NCI-H526 treated with DMSO at 0.1 percent for 48 hours (cell line): ENCODE data around the gene ZFYVE26.
"Not testable (repeated sequence)": the region's sequence is repeated elsewhere in the genome, so short reads cannot be mapped to it uniquely, and the experiment has no call there.

ENCODE experiments used
- DNase-seq: peaks from one replicate; lab custom pipeline; 2025; lab: John Stamatoyannopoulos, UW

ZFYVE26 gene

DNA sequence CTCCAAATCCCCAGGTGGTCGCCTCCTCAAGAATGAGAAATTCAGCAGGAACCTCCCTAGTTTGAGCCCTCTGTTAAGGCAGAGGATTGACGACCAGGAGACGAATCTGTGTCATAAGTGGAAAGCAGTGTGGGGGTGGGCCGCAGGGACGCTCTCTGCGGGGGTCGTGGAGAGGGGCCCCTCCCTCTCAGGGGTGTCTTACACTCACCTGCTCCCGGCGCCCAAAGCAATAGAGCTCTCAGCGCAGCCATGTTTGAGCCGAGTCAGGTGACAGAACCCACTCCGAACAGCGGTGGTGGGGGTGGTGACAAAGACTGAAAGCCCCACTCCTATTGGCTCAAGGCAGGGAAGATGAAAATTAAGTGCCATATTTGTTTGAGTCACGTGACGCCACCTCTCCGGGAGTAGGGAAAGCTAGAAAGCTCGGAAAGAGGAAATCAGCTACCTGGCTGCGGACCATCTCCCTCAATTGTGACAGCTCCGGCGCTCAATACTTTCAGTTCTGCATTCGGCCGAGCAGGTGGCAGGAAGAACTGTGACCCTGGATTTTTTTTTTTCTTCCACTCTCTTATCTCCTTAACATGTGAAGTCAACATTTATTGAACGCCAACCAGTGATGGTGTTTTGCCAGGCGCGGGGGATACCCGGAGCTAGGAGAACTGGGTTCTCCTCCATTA lies at the start of gene ZFYVE26:
Gene ZFYVE26 (minus strand): TSS at position 265 of the 677 bp plus-strand sequence. CDS start 627 bp downstream, outside the sequence.
- DNase-seq: peak; percentile 96

DNA sequence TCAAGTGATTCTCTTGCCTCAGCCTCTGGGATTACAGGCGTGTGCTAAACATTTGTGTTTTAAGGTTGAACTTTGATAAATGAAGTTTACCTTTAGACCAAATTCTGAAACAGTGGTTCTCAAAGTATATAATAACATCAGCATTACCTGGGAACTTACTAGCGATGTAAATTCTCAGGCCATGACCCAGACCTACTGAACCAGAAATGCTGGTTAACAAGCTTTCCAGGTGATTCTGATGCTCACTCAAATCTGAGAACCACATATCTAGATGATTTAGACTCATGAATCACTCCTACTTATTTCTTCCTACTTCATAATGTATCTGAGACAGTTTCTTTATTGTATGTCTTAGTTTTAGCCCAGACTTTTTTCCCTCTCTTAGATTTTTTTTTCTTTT lies 46.8 kb upstream of the ZFYVE26 start:
- DNase-seq: no peak

DNA sequence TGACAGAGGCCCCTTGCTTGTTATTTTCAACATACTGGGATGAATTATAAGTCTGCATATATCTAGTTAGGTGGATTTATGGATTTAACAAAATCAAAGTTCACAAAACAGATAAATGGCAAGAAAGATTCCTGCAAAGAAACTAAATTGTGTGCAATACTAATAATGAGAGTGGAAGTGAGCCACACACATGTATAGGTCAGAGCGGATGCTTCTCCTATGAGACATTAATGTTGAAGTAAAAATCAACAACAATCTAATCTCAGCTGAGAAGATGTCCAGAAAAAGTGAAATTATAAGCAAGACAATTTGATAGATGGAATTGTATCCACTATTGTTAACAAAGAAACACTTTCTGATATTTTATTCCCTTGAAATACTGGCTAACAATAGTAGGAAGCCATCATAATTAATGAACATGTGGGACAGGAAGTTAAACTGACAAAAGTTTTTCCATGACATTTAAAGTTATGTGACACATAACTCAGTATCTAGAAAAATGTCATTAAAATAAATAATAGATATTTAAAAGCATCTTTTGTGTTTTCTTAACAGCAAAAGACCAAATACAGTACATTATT lies 42.9 kb upstream of the ZFYVE26 start:
- DNase-seq: no peak

DNA sequence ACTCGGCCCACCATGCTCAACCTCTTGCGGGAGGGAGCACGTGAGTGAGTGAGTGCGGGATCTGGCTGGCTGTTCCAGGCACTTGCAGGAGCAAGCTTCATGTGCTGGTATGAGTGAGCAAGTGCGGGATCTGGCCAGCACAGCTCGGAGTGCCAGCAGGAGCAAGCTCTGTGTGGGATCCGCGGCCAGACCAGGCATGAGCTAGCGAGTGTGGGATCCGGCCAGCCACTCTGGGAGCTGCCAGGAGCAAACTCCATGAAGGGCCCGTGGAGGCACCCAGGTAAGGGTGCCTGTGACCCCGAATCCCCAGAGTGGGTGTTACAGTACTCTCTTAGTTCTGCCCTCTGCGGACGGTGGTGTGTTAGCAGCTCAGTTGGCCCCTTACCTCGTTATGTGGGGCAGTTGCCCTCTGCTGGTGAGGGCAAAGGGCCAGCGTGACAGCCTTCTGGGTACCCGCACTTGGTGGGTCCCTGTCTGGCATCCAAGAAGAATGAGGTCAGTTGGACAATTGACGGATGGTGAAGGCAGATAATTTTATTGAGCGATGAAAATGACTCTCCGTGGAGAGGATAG lies 41.5 kb upstream of the ZFYVE26 start:
- DNase-seq: no peak

DNA sequence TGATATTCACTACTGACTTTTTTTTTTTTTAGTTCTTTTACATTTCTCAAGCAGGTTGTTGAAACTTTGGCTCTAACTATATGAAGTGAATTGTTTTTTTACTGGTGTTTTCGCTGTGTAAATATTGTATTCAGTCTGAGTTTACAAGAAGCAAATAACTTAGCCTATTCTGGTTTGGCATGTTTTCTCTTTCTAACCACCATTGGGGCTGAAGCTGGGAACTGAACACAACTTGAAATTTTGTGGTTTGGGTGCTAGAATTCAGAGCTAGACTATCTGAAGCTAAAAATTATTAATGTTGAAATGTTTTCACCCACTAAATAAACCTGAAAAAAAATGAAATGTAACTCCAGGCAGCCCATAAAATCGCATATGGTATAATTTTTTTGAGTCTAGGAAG lies 40.4 kb upstream of the ZFYVE26 start:
- DNase-seq: no peak

DNA sequence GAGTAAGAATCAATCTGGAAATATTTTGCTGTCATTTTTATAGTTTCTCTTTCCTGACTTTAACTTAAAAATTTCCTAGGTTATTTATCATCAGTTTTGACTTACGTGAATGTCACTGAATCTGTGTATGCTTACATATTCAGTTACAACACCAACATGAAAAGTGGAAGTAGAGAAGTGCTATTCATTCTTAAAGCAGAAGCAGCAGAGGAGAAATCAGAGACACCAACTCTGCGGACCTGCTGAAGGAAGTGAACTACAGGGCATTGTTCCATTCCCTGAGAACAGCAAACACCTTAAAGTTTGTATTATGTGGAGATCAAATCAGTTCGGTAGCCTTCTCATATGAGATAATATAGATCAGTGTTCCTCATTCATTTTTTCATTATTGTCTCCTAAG lies 37.3 kb upstream of the ZFYVE26 start:
- no peak for DNase-seq

DNA sequence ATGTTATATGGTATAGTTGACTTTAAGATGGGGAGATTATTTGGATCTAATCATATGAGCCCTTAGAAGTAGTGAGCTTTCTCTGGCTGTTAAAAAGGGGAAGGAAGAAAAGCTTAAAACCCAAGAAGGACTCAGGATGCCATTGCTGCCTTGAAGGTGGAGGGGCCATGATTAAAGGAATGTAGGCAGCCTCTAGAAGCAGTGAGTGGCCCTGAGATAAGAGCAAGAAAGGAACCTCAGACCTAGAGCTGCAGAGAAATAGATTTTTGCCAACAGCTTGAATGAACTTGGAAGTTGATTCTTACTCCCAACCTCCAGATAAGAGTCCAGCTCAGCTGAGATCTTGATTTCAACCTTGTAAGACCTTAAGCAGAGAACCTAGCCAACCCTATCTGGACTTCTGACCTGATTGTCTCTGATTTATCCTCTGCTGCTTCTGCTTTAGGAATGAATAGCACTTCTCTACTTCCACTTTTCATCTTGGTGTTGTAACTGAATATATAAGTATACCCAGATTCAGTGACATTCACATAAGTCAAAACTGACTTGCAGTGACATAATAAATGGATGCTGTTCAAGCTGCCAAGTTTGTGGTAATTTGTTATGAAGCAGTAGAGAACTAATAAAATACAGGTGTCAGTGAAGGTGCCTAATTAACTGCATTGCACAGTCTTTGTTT lies 36.7 kb upstream of the ZFYVE26 start:
- DNase-seq: no peak

DNA sequence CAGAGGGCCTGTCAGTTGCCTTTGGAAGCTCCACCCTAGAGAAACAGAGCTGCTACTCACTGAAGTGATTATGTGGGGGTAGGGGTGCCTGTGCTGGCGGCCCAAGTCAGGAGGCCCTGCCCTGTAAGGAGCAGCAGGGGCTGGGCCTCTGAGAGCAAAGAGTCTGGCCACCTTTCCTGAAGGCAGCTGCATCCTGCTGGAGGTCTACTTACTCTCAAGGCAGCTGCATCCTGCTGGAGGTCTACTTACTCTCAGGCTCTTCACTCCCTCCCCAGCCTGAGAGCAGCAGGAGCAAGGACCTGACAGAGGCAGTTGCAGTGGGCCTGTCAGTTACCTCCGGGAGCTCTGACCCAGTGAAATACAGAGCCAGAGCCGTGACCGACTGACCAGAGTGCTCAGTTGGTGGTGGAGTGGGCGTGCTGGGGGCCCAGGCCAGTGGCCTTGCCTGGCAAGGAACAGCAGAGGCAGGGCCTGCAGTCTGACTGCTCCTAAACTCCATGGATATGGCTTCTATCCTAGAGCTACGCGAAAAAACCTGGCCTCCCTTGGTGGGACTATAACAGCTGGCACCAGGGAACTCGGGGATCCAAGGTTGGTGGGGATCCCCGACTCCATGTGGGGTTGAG lies 35.5 kb upstream of the ZFYVE26 start:
- DNase-seq: no peak

DNA sequence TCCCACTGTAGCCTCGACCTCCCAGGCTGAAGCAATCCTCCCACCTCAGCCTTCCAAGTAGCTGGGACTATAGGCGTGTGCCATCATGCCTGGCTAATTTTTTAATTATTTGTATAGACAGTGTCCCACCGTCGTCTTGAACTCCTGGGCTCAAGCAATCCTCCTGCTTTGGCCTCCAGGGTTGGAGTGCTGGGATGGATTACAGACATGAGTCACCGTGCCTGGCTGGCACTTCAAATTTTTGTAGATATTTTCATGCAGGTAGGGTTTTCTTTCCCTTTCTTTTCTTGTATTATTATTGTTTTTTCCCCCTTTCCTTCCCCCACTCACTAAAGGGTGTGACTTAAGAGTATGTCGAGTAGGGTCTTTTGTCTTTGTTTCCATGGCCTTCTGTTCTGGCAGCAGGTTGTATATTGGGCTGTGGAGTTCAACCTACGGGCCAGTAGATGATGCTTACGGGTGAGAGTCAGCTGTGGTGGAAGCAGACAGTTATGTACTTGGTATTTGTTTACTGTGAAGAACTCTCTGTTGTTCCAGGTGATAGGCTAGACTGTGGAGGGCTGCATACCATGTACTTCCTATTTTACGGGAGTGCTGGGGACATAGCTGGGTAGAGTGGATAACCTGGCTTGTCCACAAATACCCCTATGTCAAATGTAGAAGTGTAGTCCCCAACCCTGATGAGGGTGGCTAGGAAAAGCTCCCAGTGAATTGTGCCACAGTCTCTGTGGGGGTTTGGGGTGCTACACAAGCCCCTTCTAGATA lies 33.9 kb upstream of the ZFYVE26 start:
- DNase-seq: no peak

DNA sequence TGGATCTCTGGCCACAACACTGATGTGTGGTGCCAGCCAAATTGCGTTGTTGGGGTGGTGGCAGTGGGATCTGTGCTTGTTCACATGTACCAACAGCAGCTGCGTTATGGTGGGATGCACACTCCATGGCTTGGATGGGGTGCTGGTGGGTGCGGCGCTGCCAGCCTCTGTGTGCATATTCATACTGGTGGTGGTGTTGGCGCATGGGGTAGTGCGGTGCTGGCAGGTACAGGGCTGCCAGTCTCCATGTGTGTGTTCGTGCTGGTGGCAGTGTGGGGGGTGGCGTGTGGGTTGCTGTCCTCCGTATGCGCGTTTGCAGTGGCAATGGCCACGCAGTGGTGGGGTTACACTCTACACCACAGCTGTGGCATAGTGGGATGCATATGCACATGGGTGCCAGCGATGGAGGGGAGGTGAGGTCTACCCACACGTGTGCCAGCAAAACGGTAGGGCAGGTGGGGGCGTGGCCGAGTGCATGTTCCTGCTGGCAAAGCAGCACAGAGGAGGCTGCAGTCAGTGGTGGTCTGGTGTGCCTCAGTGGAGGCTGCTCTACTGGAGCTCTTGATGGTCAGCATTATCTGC lies 29.7 kb upstream of the ZFYVE26 start:
- no peak for DNase-seq

DNA sequence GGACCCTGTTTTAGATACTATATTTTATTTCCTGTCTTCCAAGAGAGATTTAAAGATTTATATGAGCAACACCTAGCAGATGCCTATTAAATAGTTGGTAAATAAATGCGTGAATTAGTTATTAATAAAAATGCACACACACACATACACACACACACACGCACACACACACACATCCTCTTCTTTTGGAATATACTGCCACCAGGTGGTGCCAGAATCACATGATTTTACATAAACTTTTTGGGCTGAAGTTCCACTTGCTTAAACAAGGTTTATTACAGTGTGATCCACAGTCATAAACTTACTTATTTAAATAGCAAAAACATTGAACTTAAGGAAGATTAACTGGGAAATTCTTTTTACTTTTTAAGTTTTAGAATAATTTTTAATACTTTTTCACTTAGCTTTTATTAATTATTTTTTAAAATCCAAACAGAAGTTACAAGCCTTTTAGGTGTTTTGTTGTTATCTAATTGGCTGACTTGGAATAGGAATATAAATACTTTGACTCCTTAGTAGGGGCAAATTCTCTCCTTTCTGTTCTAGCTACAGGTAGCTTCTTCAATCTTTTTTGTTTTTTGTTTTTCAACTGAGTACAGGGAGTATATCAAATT lies 20.7 kb upstream of the ZFYVE26 start:
- peak; percentile 55 for DNase-seq

DNA sequence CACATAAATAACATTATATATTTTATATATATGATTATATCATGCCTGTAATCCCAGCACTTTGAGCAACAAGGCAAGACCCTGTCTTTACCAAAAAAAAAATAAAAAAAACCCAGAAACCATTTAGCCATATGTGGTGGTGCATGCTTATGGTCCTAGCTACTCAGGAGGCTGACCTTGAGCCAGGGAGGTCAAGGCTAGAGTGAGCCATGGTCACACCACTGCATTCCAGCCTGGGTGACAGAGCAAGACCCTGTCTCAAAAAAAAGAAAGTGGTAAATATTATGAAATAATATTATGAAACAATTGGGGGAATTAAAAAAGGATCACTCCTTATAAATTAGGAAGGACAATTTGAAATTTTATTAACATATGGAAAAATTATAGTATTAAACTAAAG lies 19.2 kb upstream of the ZFYVE26 start:
- no peak for DNase-seq

DNA sequence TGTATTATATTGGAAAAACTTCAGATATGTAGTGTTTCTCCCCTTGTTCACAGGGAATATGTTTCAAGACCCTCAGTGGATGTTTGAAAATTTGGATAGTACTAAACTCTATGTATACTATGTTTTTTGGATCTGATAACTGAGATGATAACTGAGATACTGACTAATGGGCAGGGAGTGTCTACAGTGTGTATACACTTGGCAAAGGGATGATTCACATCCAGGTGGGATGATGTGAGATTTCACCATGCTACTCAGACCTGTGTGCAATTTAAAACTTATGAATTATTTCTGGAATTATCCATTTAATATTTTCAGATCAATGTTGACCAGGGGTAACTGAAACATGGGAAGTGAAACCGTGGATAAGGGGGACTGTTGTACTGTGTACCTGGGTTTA lies 17.0 kb upstream of the ZFYVE26 start:
- DNase-seq: no peak

DNA sequence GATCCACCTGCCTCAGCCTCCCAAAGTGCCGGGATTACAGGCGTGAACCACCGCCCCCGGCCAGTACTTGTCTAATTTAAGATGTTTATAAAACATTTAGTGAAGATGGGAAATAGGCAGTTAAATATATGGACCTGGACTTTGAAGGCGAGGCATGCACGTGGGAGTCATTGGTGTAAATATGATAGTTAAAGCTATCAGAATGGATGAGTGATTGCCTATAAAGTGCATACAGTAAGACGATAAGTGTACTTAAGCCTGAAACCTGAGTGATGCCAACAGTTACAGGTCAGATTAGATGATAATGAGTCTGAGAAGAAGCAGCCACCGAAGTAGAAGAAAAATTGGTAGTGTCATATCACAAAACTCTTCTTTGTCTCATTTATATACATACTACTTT lies 14.7 kb upstream of the ZFYVE26 start:
- no peak for DNase-seq

DNA sequence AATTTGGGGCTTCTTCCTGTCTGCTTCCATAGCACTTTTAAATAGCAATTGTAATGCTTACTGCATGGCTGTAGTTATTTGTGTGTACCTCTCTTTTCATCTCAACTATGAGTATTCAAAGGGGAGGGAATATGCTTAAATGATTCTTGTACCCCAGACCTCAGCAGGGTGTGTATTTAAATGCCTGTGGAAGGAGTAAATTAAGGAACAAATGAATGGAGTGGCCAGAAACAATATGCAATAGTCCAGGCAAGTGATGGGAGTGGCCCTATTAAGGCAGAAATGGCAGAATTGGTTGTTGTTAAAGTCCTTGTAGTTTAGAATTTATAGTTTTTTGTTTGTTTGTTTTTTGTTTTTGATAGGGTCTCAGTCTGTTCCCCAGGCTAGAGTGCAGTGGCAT lies 4.7 kb upstream of the ZFYVE26 start:
- no peak for DNase-seq

DNA sequence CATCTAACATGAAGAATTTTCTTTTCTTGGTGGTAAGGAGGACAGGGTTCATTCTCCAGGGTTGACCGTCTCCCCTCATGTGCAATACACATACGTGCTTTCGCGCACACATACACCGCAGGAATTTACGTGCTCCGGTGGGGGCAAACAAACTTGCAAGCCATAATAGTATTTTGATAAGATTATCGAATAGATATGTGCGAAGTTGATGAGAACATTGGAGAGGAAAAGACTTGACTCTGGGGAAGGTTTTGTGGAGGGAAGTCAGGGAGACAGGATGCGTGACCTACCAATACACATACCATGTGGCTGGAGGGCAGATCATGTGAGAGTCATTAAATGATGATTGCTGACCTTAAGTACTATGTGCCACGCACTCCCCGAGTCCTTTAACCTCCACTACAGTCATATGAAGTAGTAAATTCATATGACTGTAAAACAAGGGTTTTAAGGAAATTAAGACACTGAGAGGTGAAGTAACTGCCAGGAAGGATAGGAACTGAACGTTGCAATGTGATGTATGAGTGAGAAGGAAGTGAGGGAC lies 4.1 kb upstream of the ZFYVE26 start:
- DNase-seq: no peak

DNA sequence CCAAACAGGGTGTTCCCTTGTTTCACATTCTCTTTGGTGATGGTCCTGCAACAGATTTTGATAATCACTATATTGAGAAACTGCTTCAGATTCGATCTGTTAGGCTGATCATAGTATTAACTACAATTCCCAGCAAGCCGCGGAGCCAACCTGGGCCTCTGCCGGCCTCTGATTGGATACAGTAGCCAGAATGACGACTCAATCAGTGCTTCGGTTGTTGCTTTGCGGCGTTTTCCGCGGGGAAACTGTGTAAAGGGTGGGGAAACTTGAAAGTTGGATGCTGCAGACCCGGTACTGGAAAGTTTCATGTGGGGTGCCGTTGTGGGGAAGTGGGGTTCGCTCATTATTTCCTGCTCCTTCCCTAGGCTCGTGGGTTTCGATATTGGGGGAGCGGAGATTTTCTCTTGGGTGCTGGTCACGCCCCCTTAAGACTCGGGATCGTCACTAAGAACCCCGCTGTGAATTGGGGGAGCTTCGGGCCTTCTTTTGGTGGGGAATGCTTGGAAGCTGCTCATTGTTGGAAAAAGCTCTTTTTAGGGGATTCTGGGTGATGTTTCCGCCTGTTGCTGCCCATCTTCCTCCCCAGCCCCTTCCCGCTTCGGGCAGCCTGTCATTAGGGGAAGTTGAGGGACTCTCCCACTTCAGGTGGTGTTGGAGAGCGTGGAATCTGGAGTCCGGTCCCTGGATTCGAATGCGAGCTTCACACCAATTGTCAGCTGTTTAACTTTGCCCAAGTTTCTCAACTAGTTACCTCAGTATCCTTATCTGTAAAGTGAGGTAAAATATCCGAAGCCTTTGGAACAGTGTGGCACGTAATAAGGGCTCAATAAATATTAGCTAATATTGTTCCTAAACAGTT lies 3.4 kb upstream of the ZFYVE26 start, which contains the start of gene RAD51B:
Gene RAD51B (plus strand): TSS at position 217 of the 859 bp plus-strand sequence.
- DNase-seq: peak; percentile 65

DNA sequence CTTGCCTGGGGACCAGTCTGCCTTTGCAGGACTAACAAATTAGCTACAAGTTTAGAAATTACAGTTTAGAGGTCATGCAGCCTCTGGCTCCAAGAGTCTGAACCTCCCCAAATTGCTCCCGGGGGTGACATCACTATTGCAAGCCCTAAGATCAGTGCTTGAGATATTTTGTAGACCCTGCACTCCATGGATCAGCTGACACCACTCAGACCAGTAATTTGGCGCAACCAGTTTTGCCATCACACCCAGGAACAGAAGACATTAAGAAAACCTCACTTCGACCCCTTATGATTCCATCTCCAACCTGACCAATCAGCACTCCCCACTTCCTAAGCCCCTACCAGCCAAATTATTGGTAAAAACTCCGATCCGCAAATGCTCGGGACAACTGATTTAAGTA lies 2.1 kb upstream of the ZFYVE26 start:
- DNase-seq: not testable (repeated sequence)

DNA sequence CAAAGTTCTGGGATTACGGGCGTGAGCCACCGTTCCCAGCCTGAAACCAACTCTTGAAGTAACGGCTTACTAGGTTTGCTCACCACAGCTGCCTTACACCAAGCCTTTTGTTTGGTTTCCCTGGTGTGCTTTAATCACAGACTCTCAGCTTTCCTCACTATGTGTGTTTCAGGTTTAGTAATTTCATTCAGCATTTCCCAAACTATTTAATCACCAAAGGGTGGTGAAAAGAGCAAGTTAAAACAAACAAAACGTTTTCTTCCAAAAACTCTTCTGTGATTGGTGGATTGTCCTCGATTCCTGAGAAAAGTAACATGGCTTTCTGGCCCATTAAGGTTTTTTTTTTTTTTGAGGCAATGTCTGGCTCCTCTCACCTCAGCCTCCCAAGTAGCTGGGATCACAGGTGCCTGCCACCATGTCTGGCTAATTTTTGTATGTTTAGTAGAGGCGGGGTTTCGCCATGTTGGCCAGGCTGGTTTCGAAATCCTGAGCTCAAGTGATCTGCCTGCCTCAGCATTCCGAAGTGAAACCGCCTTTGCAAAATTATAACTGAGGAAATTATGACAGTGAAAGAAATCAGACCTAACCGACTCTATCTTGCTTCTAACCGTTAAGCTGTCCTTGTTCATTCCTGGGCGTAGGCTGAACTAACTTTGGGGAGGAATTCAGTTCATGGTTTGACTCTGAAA lies 1.5 kb upstream of the ZFYVE26 start:
- no peak for DNase-seq
